ENCODE results near the gene TGFBR3.
A peak's percentile ranks its signal among the peaks of the same experiment; 100 is the strongest.

The TGFBR3 gene

GRCh38 chr1:91829293-91830153 lies 56.4 kb downstream of the TGFBR3 start:
- TF ChIP-seq POLR2A (IDR thresholded peaks at IDR 0.05; ENCODE audit: low read depth, low read length) = no peak
- no peak for DNase-seq (ENCODE audit: insufficient read length)
- FAIRE-seq = no peak

- FAIRE-seq (no peak), DNase-seq (ENCODE audit: insufficient read length) (no peak)
- no peak for TF ChIP-seq POLR2AphosphoS5 (IDR thresholded peaks at IDR 0.05; ENCODE audit: low read depth, low read length)
- no peak for TF ChIP-seq TAF1 (IDR thresholded peaks at IDR 0.05; ENCODE audit: borderline replicate concordance, low read depth, low read length)
- TF ChIP-seq POLR2A (IDR thresholded peaks at IDR 0.05; ENCODE audit: low read depth, low read length) = no peak
Observed at GRCh38 chr1:91828583-91829281, 57.2 kb downstream of the TGFBR3 start.

GRCh38 chr1:91827459-91828321 lies 58.3 kb downstream of the TGFBR3 start:
- TF ChIP-seq POLR2AphosphoS5 (IDR thresholded peaks at IDR 0.05; ENCODE audit: low read depth, low read length) = no peak
- TF ChIP-seq TAF1 (IDR thresholded peaks at IDR 0.05; ENCODE audit: borderline replicate concordance, low read depth, low read length) = no peak
- no peak for TF ChIP-seq POLR2A (IDR thresholded peaks at IDR 0.05; ENCODE audit: low read depth, low read length)
- no peak for FAIRE-seq

GRCh38 chr1:91827087-91827458 lies 58.9 kb downstream of the TGFBR3 start:
- DNase-seq (ENCODE audit: insufficient read length) (no peak), FAIRE-seq (no peak)
- no peak for TF ChIP-seq POLR2A (IDR thresholded peaks at IDR 0.05; ENCODE audit: low read depth, low read length)

More at GRCh38 chr1:91827459-91828321, 58.3 kb downstream of the TGFBR3 start:
- DNase-seq (ENCODE audit: insufficient read length) = no peak

- TF ChIP-seq TAF1 (IDR thresholded peaks at IDR 0.05; ENCODE audit: borderline replicate concordance, low read depth, low read length) (no peak), POLR2AphosphoS5 (IDR thresholded peaks at IDR 0.05; ENCODE audit: low read depth, low read length) (no peak), POLR2A (IDR thresholded peaks at IDR 0.05; ENCODE audit: low read depth, low read length) (no peak)
- no peak for FAIRE-seq
- DNase-seq (ENCODE audit: insufficient read length) = no peak
Observed at GRCh38 chr1:91826649-91827048, 59.3 kb downstream of the TGFBR3 start.

- FAIRE-seq = no peak
Observed at GRCh38 chr1:91826248-91826647, 59.7 kb downstream of the TGFBR3 start.

GRCh38 chr1:91821126-91821868 lies 64.7 kb downstream of the TGFBR3 start:
- FAIRE-seq (no peak), DNase-seq (ENCODE audit: insufficient read length) (peak; percentile 18)
- TF ChIP-seq POLR2A (IDR thresholded peaks at IDR 0.05; ENCODE audit: low read depth, low read length) = no peak
- no peak for TF ChIP-seq POLR2AphosphoS5 (IDR thresholded peaks at IDR 0.05; ENCODE audit: low read depth, low read length)
- no peak for TF ChIP-seq TAF1 (IDR thresholded peaks at IDR 0.05; ENCODE audit: borderline replicate concordance, low read depth, low read length)

More at GRCh38 chr1:91826248-91826647, 59.7 kb downstream of the TGFBR3 start:
- no peak for TF ChIP-seq TAF1 (IDR thresholded peaks at IDR 0.05; ENCODE audit: borderline replicate concordance, low read depth, low read length)
- no peak for TF ChIP-seq POLR2A (IDR thresholded peaks at IDR 0.05; ENCODE audit: low read depth, low read length)
- no peak for TF ChIP-seq POLR2AphosphoS5 (IDR thresholded peaks at IDR 0.05; ENCODE audit: low read depth, low read length)
- no peak for DNase-seq (ENCODE audit: insufficient read length)

- FAIRE-seq (no peak), DNase-seq (ENCODE audit: insufficient read length) (no peak)
Observed at GRCh38 chr1:91819038-91819788, 66.7 kb downstream of the TGFBR3 start.

GRCh38 chr1:91818713-91818975 lies 67.3 kb downstream of the TGFBR3 start:
- FAIRE-seq (no peak), DNase-seq (ENCODE audit: insufficient read length) (no peak)
- no peak for TF ChIP-seq POLR2AphosphoS5 (IDR thresholded peaks at IDR 0.05; ENCODE audit: low read depth, low read length)
- no peak for TF ChIP-seq TAF1 (IDR thresholded peaks at IDR 0.05; ENCODE audit: borderline replicate concordance, low read depth, low read length)

More at GRCh38 chr1:91819038-91819788, 66.7 kb downstream of the TGFBR3 start:
- TF ChIP-seq POLR2AphosphoS5 (IDR thresholded peaks at IDR 0.05; ENCODE audit: low read depth, low read length) (no peak), POLR2A (IDR thresholded peaks at IDR 0.05; ENCODE audit: low read depth, low read length) (no peak), TAF1 (IDR thresholded peaks at IDR 0.05; ENCODE audit: borderline replicate concordance, low read depth, low read length) (no peak)

GRCh38 chr1:91817211-91817905 lies 68.6 kb downstream of the TGFBR3 start:
- FAIRE-seq (no peak), DNase-seq (ENCODE audit: insufficient read length) (no peak)
- TF ChIP-seq TAF1 (IDR thresholded peaks at IDR 0.05; ENCODE audit: borderline replicate concordance, low read depth, low read length) (no peak), POLR2AphosphoS5 (IDR thresholded peaks at IDR 0.05; ENCODE audit: low read depth, low read length) (no peak), POLR2A (IDR thresholded peaks at IDR 0.05; ENCODE audit: low read depth, low read length) (no peak)
